DND-41 (cell line): Measurements from ENCODE around the gene HSPA4L.

Experiments
- ATAC-seq: fragments of 200-7000 bp; cut with Tn5 transposase; 3 replicates; pipeline ENCODE4 v1.9.1; 2021; ENCODE audit warnings: low read depth; ENCODE audit not compliant: insufficient read depth
- DNase-seq: peaks from one replicate; pipeline ENCODE4 v3.0.0-alpha.2; 2020
- H2AFZ ChIP-seq: 2 replicates; pipeline ENCODE4 v1.6.0; 2012; ENCODE audit warnings: low read depth, low read length
- H3K27ac ChIP-seq: 2 replicates; pipeline ENCODE4 v1.5.1; 2012; ENCODE audit warnings: low read length, inconsistent platforms
- H3K27me3 ChIP-seq: fragments of 200-600 bp; sonication (generic); 2 replicates; pipeline ENCODE4 v1.6.0; 2012; ENCODE audit warnings: low read length, mild to moderate bottlenecking, inconsistent platforms; ENCODE audit not compliant: insufficient read depth, poor library complexity
- H3K36me3 ChIP-seq: 2 replicates; pipeline ENCODE4 v1.5.1; 2012; ENCODE audit warnings: low read length, inconsistent platforms; ENCODE audit not compliant: insufficient read depth
- H3K4me1 ChIP-seq: 2 replicates; pipeline ENCODE4 v1.5.1; 2012; ENCODE audit warnings: mild to moderate bottlenecking, low read length; ENCODE audit not compliant: insufficient read depth
- H3K4me2 ChIP-seq: 2 replicates; pipeline ENCODE4 v1.6.0; 2012; ENCODE audit warnings: mild to moderate bottlenecking, moderate library complexity, low read length, inconsistent platforms; ENCODE audit not compliant: insufficient read depth
- H3K4me3 ChIP-seq, 2 experiments: fragments of 200-600 bp in 1 of 2; shearing (Covaris generic) in 1 of 2; 2 replicates each; pipeline ENCODE4 v1.5.1; 2012 to 2016; ENCODE audit warnings: inconsistent platforms in 2 of 2, low read length in 2 of 2, mild to moderate bottlenecking in 2 of 2, low read depth in 1 of 2, moderate library complexity in 1 of 2
- H3K79me2 ChIP-seq: 2 replicates; pipeline ENCODE4 v1.6.0; 2012; ENCODE audit warnings: low read length, inconsistent platforms; ENCODE audit not compliant: insufficient read depth
- H3K9ac ChIP-seq: 2 replicates; pipeline ENCODE4 v1.6.0; 2012; ENCODE audit warnings: low read depth, mild to moderate bottlenecking, inconsistent platforms, low read length, moderate library complexity
- H3K9me3 ChIP-seq: 2 replicates; pipeline ENCODE4 v1.5.1; 2012; ENCODE audit warnings: low read length, moderate library complexity, mild to moderate bottlenecking, inconsistent platforms; ENCODE audit not compliant: insufficient read depth, severe bottlenecking
- H4K20me1 ChIP-seq: 2 replicates; pipeline ENCODE4 v1.6.0; 2012; ENCODE audit warnings: low read length; ENCODE audit not compliant: insufficient read depth
- EZH2 ChIP-seq: IDR thresholded peaks from 3 replicates; pipeline ENCODE4 v1.6.1; 2012; ENCODE audit warnings: borderline replicate concordance, low read depth, mild to moderate bottlenecking, moderate library complexity, low read length, inconsistent platforms; ENCODE audit not compliant: severe bottlenecking
- TF ChIP-seq, protein P1 (sequence below): IDR thresholded peaks from 2 replicates; pipeline ENCODE4 v1.5.1; 2012; ENCODE audit warnings: borderline replicate concordance, low read length, moderate library complexity, mild to moderate bottlenecking; ENCODE audit not compliant: poor library complexity, severe bottlenecking; ENCODE audit errors: extremely low read depth

Gene HSPA4L

DNA sequence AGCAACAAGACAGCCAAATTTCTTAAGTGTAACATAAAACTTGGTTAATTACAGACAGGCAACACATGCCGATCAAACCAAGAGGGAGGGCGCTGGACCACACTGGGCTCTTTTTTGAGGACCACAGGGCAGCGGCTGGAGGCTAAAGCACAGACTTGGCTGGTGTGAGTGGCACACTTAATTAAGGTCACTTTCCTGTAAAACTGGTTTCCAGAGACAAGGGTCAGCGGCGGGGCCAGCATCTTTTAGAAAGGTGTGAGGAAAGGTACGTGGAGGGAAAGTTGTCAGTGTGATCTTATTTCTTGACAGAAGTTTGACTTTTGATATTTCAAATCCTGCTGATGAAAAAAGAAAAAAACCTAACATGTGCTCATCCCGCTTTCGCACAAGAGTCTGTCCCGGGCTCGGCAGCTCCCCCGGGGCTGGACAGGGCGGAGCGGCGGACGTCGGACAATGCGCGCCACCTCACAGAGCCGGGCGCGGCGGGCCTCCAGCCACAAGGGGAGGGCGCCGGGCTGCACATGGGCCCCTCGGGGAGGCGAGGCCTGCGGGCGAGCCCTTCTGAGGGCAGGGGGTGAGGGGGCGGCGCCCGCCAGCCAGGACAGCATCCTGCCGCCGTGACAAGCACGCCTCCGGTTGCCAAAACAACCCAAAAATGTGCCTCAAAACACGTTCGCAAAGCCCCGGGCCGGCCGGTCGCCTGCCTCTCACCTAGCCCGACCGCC, 660 bp upstream of the HSPA4L start:
- H3K4me3 ChIP-seq: no peak overlapping the region
- H4K20me1 ChIP-seq: no peaks in the 10 kb centered on the region
- peaks cover 10% of the 10 kb centered on the region for H3K27me3 ChIP-seq
- ATAC-seq (no peak), DNase-seq (no peak)
- no peak overlapping the region for H3K4me2 ChIP-seq
- no peaks in the 10 kb centered on the region for H3K36me3 ChIP-seq
- H3K9ac ChIP-seq: no peak overlapping the region
- H3K9me3 ChIP-seq: no peaks in the 10 kb centered on the region
- no peaks in the 10 kb centered on the region for H3K4me1 ChIP-seq
- TF ChIP-seq, protein P1, sequence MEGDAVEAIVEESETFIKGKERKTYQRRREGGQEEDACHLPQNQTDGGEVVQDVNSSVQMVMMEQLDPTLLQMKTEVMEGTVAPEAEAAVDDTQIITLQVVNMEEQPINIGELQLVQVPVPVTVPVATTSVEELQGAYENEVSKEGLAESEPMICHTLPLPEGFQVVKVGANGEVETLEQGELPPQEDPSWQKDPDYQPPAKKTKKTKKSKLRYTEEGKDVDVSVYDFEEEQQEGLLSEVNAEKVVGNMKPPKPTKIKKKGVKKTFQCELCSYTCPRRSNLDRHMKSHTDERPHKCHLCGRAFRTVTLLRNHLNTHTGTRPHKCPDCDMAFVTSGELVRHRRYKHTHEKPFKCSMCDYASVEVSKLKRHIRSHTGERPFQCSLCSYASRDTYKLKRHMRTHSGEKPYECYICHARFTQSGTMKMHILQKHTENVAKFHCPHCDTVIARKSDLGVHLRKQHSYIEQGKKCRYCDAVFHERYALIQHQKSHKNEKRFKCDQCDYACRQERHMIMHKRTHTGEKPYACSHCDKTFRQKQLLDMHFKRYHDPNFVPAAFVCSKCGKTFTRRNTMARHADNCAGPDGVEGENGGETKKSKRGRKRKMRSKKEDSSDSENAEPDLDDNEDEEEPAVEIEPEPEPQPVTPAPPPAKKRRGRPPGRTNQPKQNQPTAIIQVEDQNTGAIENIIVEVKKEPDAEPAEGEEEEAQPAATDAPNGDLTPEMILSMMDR: no peak
- no peak for TF ChIP-seq EZH2
- H2AFZ ChIP-seq: no peak overlapping the region
- H3K79me2 ChIP-seq: no peaks in the 10 kb centered on the region
- H3K27ac ChIP-seq: no peak overlapping the region

DNA sequence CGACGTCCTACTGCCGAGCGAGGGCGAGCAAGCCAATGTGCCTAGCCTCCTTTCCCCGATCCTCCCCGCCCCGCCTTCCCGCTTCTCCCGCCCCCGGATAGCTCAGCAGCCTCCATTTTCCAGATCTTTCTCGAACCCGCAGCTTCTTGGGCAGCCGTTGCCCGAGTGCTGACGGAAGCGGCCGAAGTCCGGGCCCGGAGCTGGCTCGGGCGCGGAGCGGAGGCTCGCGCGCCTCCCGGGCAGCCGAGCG, 172 bp upstream of the HSPA4L start:
- no peaks in the 10 kb centered on the region for H4K20me1 ChIP-seq
- H3K4me1 ChIP-seq: no peaks in the 10 kb centered on the region
- DNase-seq (no peak), ATAC-seq (no peak; the same call in 2 of the 3 replicates)
- TF ChIP-seq, protein P1: no peak
- no peak for TF ChIP-seq EZH2
- H3K27me3 ChIP-seq: peaks cover 10% of the 10 kb centered on the region
- H3K9me3 ChIP-seq: no peaks in the 10 kb centered on the region
- no peak overlapping the region for H3K27ac ChIP-seq
- no peak overlapping the region for H2AFZ ChIP-seq
- no peak overlapping the region for H3K9ac ChIP-seq
- no peak overlapping the region for H3K4me3 ChIP-seq
- no peak overlapping the region for H3K4me2 ChIP-seq
- no peaks in the 10 kb centered on the region for H3K79me2 ChIP-seq
- H3K36me3 ChIP-seq: no peaks in the 10 kb centered on the region

DNA sequence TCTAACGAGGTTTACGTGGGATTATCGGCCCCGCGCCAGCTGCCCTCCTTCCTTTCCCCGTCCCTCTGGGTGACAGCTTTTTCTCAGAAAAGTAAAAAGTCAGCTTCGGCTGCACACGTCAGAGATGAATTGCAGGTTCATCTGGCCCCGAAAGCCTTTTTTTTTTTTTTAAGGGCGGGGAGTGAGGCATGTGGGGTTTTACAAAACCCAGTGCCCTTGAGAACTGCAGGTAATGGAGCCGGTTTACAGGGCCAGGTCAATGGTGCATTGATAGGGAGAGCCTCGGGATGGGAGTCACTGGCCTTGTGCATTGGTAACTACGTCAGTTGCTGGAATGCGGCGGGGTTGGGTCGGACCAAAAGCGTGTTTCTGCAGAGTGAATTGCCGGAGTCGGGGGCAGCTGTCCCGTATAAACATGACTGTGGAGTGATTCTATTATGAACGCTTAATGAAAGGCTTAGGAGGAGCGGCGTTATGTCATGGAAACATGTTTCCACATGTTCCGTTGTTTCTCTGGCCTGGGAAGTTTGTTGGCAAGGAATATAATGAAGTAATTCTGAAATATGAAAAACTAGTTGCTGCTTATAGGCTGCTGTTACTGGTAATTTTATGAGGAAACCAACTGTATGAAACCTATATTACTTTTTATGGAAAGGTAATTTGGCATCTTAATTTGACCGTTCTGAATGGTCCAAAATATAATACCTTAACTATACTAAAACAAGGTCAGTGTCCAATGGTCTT, 1.1 kb downstream of the HSPA4L start:
- H3K27ac ChIP-seq: no peak overlapping the region
- ATAC-seq: no peak
- no peak overlapping the region for H2AFZ ChIP-seq
- H3K27me3 ChIP-seq: peaks cover 6% of the 10 kb centered on the region
- no peak overlapping the region for H3K9ac ChIP-seq
- H3K79me2 ChIP-seq: no peaks in the 10 kb centered on the region
- TF ChIP-seq, protein P1: no peak
- no peaks in the 10 kb centered on the region for H4K20me1 ChIP-seq
- no peak for DNase-seq
- no peaks in the 10 kb centered on the region for H3K4me1 ChIP-seq
- no peaks in the 10 kb centered on the region for H3K9me3 ChIP-seq
- no peak overlapping the region for H3K4me2 ChIP-seq
- no peak overlapping the region for H3K4me3 ChIP-seq
- no peaks in the 10 kb centered on the region for H3K36me3 ChIP-seq
